ENCODE data around the gene MED26.

MED26 gene

GRCh38 chr19:16535381-16535780, 92.6 kb downstream of the MED26 start:
- DNase-seq, result no peak

- DNase-seq, result no peak
Measured at GRCh38 chr19:16532440-16533234, 95.4 kb downstream of the MED26 start.

DNA sequence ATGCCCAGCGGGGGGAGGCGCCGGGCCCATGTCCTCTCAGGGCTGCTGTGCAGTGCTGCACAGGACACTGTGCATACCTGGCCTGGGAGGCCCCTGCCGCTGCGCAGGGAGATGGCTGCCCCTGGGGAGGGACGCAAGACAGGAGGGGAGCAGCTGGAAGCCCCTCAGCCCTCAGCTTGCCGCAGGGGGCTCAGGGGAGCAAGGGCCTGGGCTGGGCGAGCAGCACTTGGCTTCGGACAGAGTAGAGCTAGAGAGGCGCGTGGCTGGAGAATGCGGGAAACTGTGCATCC, 96.7 kb downstream of the MED26 start:
- DNase-seq, result no peak

DNA sequence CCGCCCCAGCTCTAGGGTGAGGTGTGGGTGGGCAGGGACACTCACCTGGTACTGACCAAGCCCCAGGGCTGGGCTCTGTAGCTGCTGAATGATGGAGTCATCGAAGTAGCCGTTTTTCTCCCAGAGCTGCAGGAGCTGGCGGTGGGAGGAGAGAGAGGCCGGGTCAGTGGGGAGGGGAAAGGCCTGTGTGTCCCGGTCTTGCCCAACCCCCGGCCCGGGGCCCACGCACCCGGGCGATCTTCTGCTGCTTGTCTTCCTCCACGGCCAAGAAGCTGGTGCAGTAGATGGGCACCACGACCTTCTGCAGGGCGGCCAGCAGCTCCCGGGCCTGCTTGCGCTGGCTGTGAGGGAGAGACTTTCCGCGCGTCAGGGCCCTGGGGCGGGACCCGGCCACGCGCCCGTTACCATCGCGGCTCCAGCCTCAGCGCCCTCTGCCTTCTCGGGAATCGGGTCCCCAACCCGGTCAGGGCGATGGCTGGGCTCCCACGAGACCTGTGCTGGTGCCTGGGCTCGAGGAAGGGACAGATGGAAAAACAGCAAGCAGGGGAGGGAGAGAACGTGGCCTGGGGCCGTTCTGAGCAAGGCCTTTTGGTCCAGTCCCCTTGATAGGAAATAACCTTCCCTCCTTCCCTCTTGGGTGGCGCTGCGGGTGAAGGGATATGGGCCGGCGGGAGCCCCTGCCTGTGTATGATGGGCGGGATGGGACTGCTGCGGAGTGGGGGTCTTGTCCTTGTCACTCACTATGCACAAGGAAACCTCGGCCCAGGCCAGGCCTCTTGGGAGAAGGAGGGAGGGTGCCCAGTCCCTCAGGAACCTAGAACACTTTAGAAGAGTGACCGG, 97.2 kb downstream of the MED26 start:
- no peak for DNase-seq

DNA sequence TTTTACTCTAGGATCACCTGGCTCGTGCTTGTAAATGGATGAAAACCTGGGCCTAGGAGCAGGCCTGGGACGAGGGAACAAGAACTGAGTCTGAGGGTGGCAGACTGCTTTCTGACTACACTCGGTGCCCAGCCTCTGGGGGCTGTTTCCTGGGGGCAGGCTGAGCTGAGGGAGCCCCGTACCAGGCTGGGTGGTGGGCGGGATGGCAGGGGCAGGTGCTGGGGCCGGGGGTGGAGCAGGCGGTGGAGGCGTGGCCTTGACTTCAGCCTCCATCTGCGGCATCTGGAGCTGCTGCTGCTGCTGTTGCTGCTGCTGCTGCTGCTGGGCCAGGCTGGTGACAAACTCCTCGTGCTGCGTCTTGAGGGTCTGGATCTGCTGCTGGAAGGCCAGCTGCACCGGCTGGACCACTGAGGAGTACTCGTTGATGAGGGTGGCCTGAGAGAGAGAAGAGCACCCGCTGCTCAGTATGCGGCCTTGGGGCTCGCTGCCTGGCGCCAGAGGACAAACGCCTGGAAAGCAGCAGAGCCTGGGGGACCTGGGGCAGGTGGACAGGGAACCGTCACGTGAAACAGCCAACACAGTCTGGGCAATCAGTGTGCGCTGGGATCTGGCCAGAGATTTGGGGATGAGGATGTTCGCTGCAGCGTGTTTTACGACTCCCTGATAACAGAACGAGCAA, 98.4 kb downstream of the MED26 start:
- DNase-seq, result no peak

DNA sequence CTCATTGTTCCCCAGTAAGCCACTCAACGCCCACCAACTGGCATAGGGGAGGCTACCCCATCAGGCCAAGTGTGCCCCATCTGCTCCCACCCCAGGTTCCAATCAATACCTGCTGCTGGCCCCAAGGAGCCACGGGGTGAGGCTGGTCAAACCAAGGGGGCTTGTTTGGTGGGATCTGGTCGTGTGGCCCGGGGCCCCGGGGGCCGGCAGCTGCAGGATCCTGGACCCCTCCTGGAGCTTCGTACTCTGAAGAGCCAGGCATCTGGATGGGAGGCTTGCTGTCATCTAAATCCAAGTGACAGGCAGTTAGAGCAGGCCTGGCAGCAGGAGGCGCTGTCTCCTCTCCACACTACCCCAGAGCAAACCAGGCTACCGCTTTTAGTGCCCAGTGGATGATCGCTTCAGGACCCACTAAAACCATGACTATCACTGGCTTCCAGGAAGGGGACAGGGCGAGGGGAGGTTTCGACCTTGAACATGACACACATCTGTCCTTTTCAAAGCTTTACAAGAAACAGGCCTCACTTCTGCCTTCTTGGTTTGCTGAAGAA, 100.0 kb downstream of the MED26 start:
- DNase-seq, result no peak

DNA sequence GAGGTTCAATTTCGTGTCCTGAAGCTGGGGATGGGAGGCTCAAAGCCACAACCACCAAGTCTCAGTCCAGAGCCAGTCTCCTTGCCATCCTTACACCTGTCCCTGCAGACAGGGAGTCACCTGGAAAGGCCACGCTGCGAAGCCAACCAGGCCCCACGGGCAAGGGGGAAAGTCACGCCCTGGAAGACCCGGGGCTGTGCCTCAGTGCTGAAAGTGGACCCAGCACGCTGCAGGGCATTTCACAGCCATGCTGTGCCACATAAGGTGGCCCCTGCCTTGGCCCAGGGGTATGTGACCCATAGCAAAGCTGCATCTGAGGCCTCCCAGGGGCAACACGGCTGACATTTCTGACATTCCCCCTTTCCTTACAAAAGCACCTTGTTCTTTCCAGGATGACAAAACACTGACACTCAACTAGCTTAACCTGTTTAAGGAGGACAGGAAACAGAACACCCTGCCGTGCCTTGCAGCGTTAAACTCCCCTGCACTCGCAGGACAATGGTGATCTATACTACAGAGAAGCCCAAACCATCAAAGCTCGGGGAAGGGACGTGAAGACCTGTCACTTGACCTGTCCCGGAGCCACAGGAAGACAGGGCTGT, 100.6 kb downstream of the MED26 start:
- DNase-seq, result no peak

- DNase-seq, result no peak
Measured at GRCh38 chr19:16525751-16526481, 102.1 kb downstream of the MED26 start.

DNA sequence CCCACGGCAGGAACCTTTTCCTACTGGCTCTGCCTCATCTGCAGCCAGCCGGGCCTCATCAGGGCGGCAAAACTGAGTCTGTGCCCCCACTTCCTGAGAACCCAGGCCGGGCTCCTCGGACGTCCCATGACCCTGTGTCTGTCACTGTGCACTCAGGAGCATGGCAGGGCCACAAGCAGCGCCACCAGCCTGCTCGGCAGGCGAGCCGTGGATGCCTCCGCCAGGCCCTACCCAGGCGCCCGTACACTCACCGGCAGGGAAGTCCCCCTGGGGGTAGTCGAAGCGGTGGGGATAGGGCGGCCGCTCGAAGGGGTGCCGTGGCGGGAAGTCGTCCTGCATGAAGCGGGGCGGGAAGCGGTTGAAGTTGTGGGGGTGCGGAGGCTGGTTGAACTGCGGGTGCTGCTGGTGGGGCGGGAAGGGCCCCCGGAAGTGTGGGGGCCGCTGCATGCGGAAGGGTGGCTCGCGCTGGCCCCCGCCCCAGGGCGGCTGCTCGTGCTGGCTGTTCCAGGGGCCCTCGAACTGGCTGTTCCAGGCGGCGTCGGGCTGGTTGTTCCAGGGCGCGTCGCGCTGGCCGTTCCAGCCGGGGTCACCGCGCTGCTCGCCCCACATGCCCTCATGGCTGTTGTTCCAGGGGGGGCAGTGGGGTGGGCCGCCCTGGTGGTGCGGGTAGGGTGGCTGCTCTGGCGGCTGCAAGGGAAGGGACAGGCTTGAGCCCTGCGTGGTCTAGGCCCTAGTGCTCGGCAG, 102.8 kb downstream of the MED26 start:
- no peak for DNase-seq

Data from DMS79 (cell line).